ENCODE results near the gene LY6G5B. TPM values are rescaled to one million over a fixed set of nuclear protein-coding genes. Genes with fewer than 3 reads are reported as not detected.

LY6G5B gene
- total and polyA plus RNA-seq, 9 donors: 8.5 to 28.4 (median 13.1) TPM

DNA sequence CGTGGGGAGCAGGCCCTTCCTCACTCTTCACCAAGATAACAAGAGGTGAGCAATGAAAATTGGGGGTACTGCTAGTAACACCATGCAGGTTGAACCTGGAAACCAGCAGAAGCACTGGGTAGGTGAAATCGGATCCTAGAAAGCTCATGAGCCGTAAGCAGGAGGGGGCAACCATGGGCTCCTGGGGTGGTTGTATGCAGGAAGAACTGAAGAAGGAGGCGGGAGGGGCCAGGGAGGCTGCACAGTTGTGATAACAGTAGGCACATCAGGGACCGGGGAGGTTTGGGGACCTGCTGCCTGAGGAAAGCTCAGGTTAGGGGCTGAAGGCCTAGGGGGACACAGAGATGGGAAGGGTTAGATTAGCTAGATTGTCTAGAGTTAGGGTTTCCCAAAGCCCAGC is 16.7 kb downstream of the LY6G5B start:
- intact Hi-C loops (cut with DNase I): loop anchor here in 2 of 4 donors (10.0 kb wide), 1 partner anchor 178 kb away; the partner anchor contains the start of gene NEU1 (in 2 of the 2)
- no peaks in the 10 kb centered on the region for H3K36me3 ChIP-seq
- 74 to 78% (median 78%) methylated on average over 5 of the region's 5 CpGs for WGBS, 3 donors

GRCh38 chr6:31687321-31687720 is 17.5 kb downstream of the LY6G5B start:
- Histone ChIP-seq H3K4me3 (no peak overlapping the region), H3K36me3 (no peaks in the 10 kb centered on the region), H3K27me3 (no peaks in the 10 kb centered on the region), H3K4me1 (ENCODE audit: insufficient read depth) (peaks cover 2% of the 10 kb centered on the region), H3K9me3 (no peaks in the 10 kb centered on the region), H3K27ac (no peak overlapping the region)
- intact Hi-C loops (cut with DNase I): loop anchor here in 2 of 4 donors (10.0 kb wide), 1 partner anchor 177 kb away; the partner anchor contains the start of gene NEU1 (in 2 of the 2)
- WGBS, 3 donors: 78 to 82% (median 80%) methylated on average over 8 of the region's 8 CpGs
- DNase-seq: no peak
- TF ChIP-seq, protein P1, sequence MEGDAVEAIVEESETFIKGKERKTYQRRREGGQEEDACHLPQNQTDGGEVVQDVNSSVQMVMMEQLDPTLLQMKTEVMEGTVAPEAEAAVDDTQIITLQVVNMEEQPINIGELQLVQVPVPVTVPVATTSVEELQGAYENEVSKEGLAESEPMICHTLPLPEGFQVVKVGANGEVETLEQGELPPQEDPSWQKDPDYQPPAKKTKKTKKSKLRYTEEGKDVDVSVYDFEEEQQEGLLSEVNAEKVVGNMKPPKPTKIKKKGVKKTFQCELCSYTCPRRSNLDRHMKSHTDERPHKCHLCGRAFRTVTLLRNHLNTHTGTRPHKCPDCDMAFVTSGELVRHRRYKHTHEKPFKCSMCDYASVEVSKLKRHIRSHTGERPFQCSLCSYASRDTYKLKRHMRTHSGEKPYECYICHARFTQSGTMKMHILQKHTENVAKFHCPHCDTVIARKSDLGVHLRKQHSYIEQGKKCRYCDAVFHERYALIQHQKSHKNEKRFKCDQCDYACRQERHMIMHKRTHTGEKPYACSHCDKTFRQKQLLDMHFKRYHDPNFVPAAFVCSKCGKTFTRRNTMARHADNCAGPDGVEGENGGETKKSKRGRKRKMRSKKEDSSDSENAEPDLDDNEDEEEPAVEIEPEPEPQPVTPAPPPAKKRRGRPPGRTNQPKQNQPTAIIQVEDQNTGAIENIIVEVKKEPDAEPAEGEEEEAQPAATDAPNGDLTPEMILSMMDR (IDR thresholded peaks at IDR 0.05): no peak
- TF ChIP-seq EP300 (IDR thresholded peaks at IDR 0.05) (no peak), POLR2A (IDR thresholded peaks at IDR 0.05) (no peak)

More for the DNA sequence above, 16.7 kb downstream of the LY6G5B start:
- Histone ChIP-seq H3K9me3 (no peaks in the 10 kb centered on the region), H3K4me3 (no peak overlapping the region), H3K27ac (no peak overlapping the region), H3K4me1 (ENCODE audit: insufficient read depth) (peaks cover 2% of the 10 kb centered on the region), H3K27me3 (no peaks in the 10 kb centered on the region)
- TF ChIP-seq EP300 (IDR thresholded peaks at IDR 0.05) (no peak), POLR2A (IDR thresholded peaks at IDR 0.05) (no peak)
- TF ChIP-seq, protein P1 (IDR thresholded peaks at IDR 0.05): no peak
- no peak for DNase-seq

DNA sequence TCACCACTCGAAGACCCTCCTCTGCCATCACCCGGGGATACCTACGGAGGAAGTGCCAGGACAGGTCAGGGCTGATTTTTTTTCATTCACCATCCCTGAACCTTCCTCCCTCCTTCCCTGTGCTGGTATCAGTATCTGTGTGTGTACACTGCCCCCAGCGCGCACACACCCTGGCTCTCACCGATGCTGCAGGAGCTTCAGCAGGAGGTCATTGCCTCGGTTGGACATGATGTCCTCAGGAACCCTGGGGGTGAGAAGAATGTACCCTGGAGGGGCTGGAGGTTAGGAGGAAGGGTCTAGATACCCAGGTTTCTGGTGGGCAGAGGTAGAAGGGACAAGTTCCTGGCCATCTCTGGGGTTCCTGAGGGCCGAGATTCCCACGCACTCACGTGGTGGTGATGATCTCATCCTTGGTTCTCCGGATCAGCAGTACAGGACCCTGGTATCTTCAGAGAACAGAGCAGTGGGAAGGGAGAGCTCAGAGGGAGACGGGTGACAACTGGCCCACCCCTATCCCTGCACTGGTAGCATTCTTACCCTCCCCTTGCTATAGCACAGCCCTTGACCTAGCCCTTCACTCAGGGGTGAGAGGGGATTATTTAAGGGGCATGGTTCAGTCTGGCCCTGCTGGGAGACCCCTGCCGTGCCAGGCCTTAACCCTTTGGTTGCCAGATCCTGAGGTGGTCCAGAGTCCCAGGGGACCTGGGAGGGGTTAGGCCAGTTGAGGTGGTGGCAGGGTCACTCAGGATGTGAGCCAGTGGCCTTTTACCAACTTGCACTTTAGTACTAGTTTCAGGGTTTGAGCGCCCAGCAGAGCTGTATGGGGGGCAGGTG is 18.3 kb downstream of the LY6G5B start:
- intact Hi-C loops (cut with DNase I): loop anchor here in 2 of 4 donors (10.0 kb wide), 1 partner anchor 177 kb away; the partner anchor contains the start of gene NEU1 (in 2 of the 2)
- Histone ChIP-seq H3K4me1 (ENCODE audit: insufficient read depth) (peaks cover 2% of the 10 kb centered on the region), H3K27me3 (no peaks in the 10 kb centered on the region), H3K9me3 (no peaks in the 10 kb centered on the region), H3K4me3 (no peak overlapping the region), H3K36me3 (no peaks in the 10 kb centered on the region), H3K27ac (no peak overlapping the region)
- no peak for DNase-seq
- TF ChIP-seq, protein P1 (IDR thresholded peaks at IDR 0.05): no peak
- TF ChIP-seq POLR2A (IDR thresholded peaks at IDR 0.05): no peak
- no peak for TF ChIP-seq EP300 (IDR thresholded peaks at IDR 0.05)
- 73 to 76% (median 75%) methylated on average over 14 of the region's 14 CpGs for WGBS, 3 donors

GRCh38 chr6:31689249-31690110 is 19.7 kb downstream of the LY6G5B start:
- Histone ChIP-seq H3K4me1 (ENCODE audit: insufficient read depth) (no peaks in the 10 kb centered on the region), H3K9me3 (no peaks in the 10 kb centered on the region), H3K27ac (no peak overlapping the region), H3K4me3 (no peak overlapping the region), H3K27me3 (no peaks in the 10 kb centered on the region), H3K36me3 (no peaks in the 10 kb centered on the region)
- WGBS, 3 donors: 68 to 77% (median 72%) methylated on average over 11 of the region's 11 CpGs
- no peak for DNase-seq
- TF ChIP-seq POLR2A (IDR thresholded peaks at IDR 0.05): no peak
- no peak for TF ChIP-seq EP300 (IDR thresholded peaks at IDR 0.05)
- TF ChIP-seq, protein P1 (IDR thresholded peaks at IDR 0.05): no peak
- intact Hi-C loops (cut with DNase I): loop anchor here in 2 of 4 donors (10.0 kb wide), 1 partner anchor 175 kb away; the partner anchor contains the start of gene NEU1 (in 2 of the 2)

Measured in ovary (tissue), 9 donors.